K562 (cell line): ENCODE results near the gene MSH3. TPM values are rescaled to one million over a fixed set of nuclear protein-coding genes. Genes with fewer than 3 reads are reported as not detected.

Experiments
- ATAC-seq: fragments of 200-7000 bp; cut with Tn5 transposase; 3 replicates; pipeline ENCODE4 v1.9.1; 2020; ENCODE audit warnings: moderate library complexity
- BruUV-seq: library from RNA; stranded (reverse); fragments of 400-500 nt; replicated peaks from 2 replicates; lab custom pipeline; 2021; lab: Mats Ljungman, UMichigan
- CTCF ChIA-PET: fragments of 300-600 bp; formaldehyde crosslinking; extraction: SDS; loops from one replicate; lab custom pipeline; 2021; ENCODE audit warnings: low intra/inter-chr PET ratio; lab: Yijun Ruan, JAX
- POLR2A ChIA-PET: fragments of 300-600, 350-650 bp; sonication (Branson Sonifier 250); formaldehyde crosslinking; extraction: SDS; loops from one replicate; lab custom pipeline; 2021; ENCODE audit warnings: antibody characterized with exemption, inconsistent platforms; lab: Yijun Ruan, JAX
- DNase-seq, 4 experiments: peaks; one replicate each; pipeline versions ENCODE4 v3.0.0 to v3.0.0-alpha.2; 2011 to 2018; ENCODE audit warnings: low spot score in 3 of 4, mixed read lengths in 3 of 4; ENCODE audit errors: extremely low read depth in 1 of 4
- FAIRE-seq: peaks from 2 replicates; lab custom pipeline; 2011; peaks lifted over from hg19 to GRCh38; lab: Jason Lieb, UNC
- H2AFZ ChIP-seq: 2 replicates; pipeline ENCODE4 v1.6.0; 2011; ENCODE audit warnings: low read depth, low read length, control low read depth, inconsistent platforms
- H3K27ac ChIP-seq: fragments of 200-600 bp; 3 replicates; pipeline ENCODE4 v1.8.0; 2011; ENCODE audit warnings: low read depth, mild to moderate bottlenecking, control low read depth, inconsistent platforms, low read length, moderate library complexity, mixed read lengths; ENCODE audit errors: extremely low read depth
- H3K27me3 ChIP-seq, 2 experiments: fragments of 300-600 bp in 1 of 2; 2 replicates in 1 of 2; 3 replicates in 1 of 2; pipeline versions ENCODE4 v1.6.0 to v1.8.0; 2011; ENCODE audit warnings: inconsistent platforms in 2 of 2, low read length in 2 of 2, mild to moderate bottlenecking in 1 of 2, mixed read lengths in 1 of 2, moderate library complexity in 1 of 2; ENCODE audit not compliant: control insufficient read depth in 2 of 2, insufficient read depth in 2 of 2
- H3K36me3 ChIP-seq: fragments of 300-600 bp; 3 replicates; pipeline ENCODE4 v1.8.0; 2011; ENCODE audit warnings: mild to moderate bottlenecking, low read length, inconsistent platforms; ENCODE audit not compliant: control insufficient read depth, insufficient read depth
- H3K4me1 ChIP-seq, 2 experiments: fragments of 200-600 bp in 1 of 2; replicated peaks in 1 of 2; 2 replicates in 1 of 2; 3 replicates in 1 of 2; pipeline versions ENCODE4 v1.5.1 to v1.8.0; 2011; ENCODE audit warnings: inconsistent platforms in 2 of 2, low read length in 2 of 2, mild to moderate bottlenecking in 1 of 2, mixed read lengths in 1 of 2, moderate library complexity in 1 of 2; ENCODE audit not compliant: control insufficient read depth in 2 of 2, insufficient read depth in 2 of 2
- H3K4me2 ChIP-seq: 2 replicates; pipeline ENCODE4 v1.6.1; 2011; ENCODE audit warnings: low read length, control low read depth, inconsistent platforms, mixed read lengths; ENCODE audit not compliant: insufficient read depth
- H3K4me3 ChIP-seq: fragments of 200-600 bp; sonication (generic), shearing (Covaris generic); 2 replicates; pipeline ENCODE4 v1.5.1; 2016; ENCODE audit warnings: control low read depth, inconsistent platforms
- H3K79me2 ChIP-seq: fragments of 200-600 bp; 3 replicates; pipeline ENCODE4 v1.8.0; 2011; ENCODE audit warnings: low read length, inconsistent platforms; ENCODE audit not compliant: control insufficient read depth, insufficient read depth
- H3K9ac ChIP-seq, 2 experiments: 2 replicates each; pipeline versions ENCODE4 v1.6.0 to v1.6.1; 2011; ENCODE audit warnings: low read depth in 2 of 2, low read length in 2 of 2, control low read depth in 1 of 2, inconsistent platforms in 1 of 2, mild to moderate bottlenecking in 1 of 2, mixed read lengths in 1 of 2; ENCODE audit not compliant: insufficient read depth in 1 of 2
- H3K9me1 ChIP-seq: one replicate; pipeline ENCODE4 v1.6.0; 2011; ENCODE audit warnings: inconsistent platforms, mild to moderate bottlenecking, low read length, moderate library complexity; ENCODE audit not compliant: control insufficient read depth, insufficient read depth
- H3K9me3 ChIP-seq: replicated peaks from 2 replicates; pipeline ENCODE4 v1.5.1; 2011; ENCODE audit warnings: low read depth, low read length, inconsistent platforms; ENCODE audit not compliant: control insufficient read depth, insufficient read depth
- H4K20me1 ChIP-seq: replicated peaks from 2 replicates; pipeline ENCODE4 v1.6.1; 2011; ENCODE audit warnings: low read length, inconsistent platforms, mixed read lengths; ENCODE audit not compliant: control insufficient read depth, insufficient read depth
- JUN ChIP-seq, 2 experiments: sonication (generic) in 1 of 2; formaldehyde crosslinking in 1 of 2; IDR thresholded peaks; 2 replicates each; pipeline versions ENCODE4 v1.6.1 to v1.8.0; 2012 to 2022; ENCODE audit warnings: borderline replicate concordance in 2 of 2, mild to moderate bottlenecking in 2 of 2, improper control_type of control experiment in 1 of 2, low read depth in 1 of 2, low read length in 1 of 2, missing genetic modification reagents in 1 of 2
- ZNF282 ChIP-seq: sonication (generic); formaldehyde crosslinking; IDR thresholded peaks from 2 replicates; pipeline ENCODE4 v1.8.1; 2023; ENCODE audit warnings: missing genetic modification reagents
- WGBS: fragments of 100-300 bp; shearing (Covaris generic); methylation state at CpG from one replicate; pipeline ENCODE4 v1.1.6; 2016; ENCODE audit warnings: low coverage, mixed read lengths; ENCODE audit not compliant: insufficient coverage; ENCODE audit errors: missing lambda C conversion rate; 5-methylcytosine and 5-hydroxymethylcytosine counted together
- in situ Hi-C: fragments of 300-500 bp; cut with MboI; formaldehyde crosslinking; loops from 4 replicates; pipeline ENCODE4 v1.15.0; 2018; ENCODE audit warnings: inconsistent platforms, mixed read lengths
- intact Hi-C: fragments of 100-400 bp; cut with micrococcal nuclease; formaldehyde crosslinking; loops from 2 replicates; pipeline ENCODE4 v1.14.2; 2022
- polyA plus RNA-seq, 8 experiments: library from polyadenylated mRNA; depleted of rRNA in 4 of 8; stranded (reverse) in 5 of 8; unstranded in 3 of 8; fragments of >200 nt; fragmentation: Nextera tagmentation in 2 of 8; fragmentation: Illumina TruSeq in 1 of 8; extraction: Ambion mirVana in 2 of 8; extraction: Trizol in 1 of 8; gene quantifications; 2 replicates each; pipeline versions ENCODE4 v1.2.1 to v1.2.3, GENCODE V29; 2011 to 2014; ENCODE audit warnings: inconsistent platforms in 1 of 8, missing spikeins in 1 of 8
- total RNA-seq, 7 experiments: library from RNA; depleted of rRNA in 6 of 7; stranded (reverse); fragments of >200 nt in 6 of 7; fragmentation: Illumina TruSeq in 2 of 7; extraction: Trizol in 2 of 7; gene quantifications; 2 replicates each; pipeline versions ENCODE4 v1.2.1 to v1.2.3, GENCODE V29; 2011 to 2021; ENCODE audit warnings: low replicate concordance in 1 of 7
- TF ChIP-seq, protein P1 (sequence below), 2 experiments: fragments of 450-650 bp; formaldehyde crosslinking in 1 of 2; IDR thresholded peaks; 2 replicates each; pipeline versions ENCODE4 v1.4.0 to v1.6.1; 2014 to 2020; ENCODE audit warnings: mild to moderate bottlenecking in 2 of 2, borderline replicate concordance in 1 of 2, low read depth in 1 of 2

Gene MSH3
- total and polyA plus RNA-seq, 9 of the 15 experiments (the other 6 are each of a cell fraction or from before 2014, with no cell fraction given) = 3.9 to 17.2 (median 13.2) TPM

DNA sequence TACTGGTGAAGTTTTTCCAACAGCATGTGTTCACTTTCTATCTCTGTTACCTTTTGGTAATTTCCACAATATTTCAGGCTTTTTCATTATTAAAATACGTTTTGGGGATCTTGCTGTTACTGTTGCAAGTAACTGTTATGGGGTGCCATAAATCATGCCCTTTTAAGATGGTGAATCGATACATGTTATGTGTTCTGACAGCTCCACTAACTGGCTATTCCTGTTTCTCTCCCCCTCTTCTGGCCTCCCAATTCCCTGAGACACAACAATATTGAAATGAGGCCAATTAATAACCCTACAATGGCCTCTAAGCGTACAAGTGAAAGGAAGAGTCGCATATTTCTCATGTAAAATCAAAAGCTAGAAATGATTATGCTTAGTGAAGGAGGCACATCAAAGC lies 13.1 kb upstream of the MSH3 start:
- no peak overlapping the region for H3K4me2 ChIP-seq
- BruUV-seq = no TSS peak
- WGBS = 78% methylated on average over 4 of the region's 4 CpGs
- FAIRE-seq (no peak), ATAC-seq (no peak), DNase-seq (no peak)
- H3K9me1 ChIP-seq = no peaks in the 10 kb centered on the region
- ChIA-PET POLR2A (interaction anchor here (1.5 kb wide), 1 partner anchor 12 kb away, joined by 4 read pairs; no protein-coding TSS in a partner anchor), CTCF (no interaction called here)
- 0 out of 3 replicates have a peak, but pooled peaks cover 3% of the 10 kb centered on the region for H3K79me2 ChIP-seq
- no peaks in the 10 kb centered on the region; the same call in 1 of the 2 replicates for H4K20me1 ChIP-seq
- H3K36me3 ChIP-seq = peaks cover 82% of the 10 kb centered on the region
- no peak overlapping the region for H3K27ac ChIP-seq
- intact Hi-C loops (no loop called here), in situ Hi-C loops (no loop called here)
- no peak overlapping the region for H3K4me3 ChIP-seq
- H3K27me3 ChIP-seq = no peaks in the 10 kb centered on the region
- H3K4me1 ChIP-seq = no peaks in the 10 kb centered on the region
- no peak overlapping the region for H2AFZ ChIP-seq
- H3K9me3 ChIP-seq = no peaks in the 10 kb centered on the region
- H3K9ac ChIP-seq = no peak overlapping the region
- TF ChIP-seq ZNF282 (CRISPR knock-in tag) (no peak), JUN (IDR thresholded peaks at IDR 0.05; ENCODE audit: borderline replicate concordance, low read depth, low read length) (no peak), JUN (CRISPR knock-in tag; IDR thresholded peaks at IDR 0.05; ENCODE audit: borderline replicate concordance) (no peak)
- TF ChIP-seq, protein P1, sequence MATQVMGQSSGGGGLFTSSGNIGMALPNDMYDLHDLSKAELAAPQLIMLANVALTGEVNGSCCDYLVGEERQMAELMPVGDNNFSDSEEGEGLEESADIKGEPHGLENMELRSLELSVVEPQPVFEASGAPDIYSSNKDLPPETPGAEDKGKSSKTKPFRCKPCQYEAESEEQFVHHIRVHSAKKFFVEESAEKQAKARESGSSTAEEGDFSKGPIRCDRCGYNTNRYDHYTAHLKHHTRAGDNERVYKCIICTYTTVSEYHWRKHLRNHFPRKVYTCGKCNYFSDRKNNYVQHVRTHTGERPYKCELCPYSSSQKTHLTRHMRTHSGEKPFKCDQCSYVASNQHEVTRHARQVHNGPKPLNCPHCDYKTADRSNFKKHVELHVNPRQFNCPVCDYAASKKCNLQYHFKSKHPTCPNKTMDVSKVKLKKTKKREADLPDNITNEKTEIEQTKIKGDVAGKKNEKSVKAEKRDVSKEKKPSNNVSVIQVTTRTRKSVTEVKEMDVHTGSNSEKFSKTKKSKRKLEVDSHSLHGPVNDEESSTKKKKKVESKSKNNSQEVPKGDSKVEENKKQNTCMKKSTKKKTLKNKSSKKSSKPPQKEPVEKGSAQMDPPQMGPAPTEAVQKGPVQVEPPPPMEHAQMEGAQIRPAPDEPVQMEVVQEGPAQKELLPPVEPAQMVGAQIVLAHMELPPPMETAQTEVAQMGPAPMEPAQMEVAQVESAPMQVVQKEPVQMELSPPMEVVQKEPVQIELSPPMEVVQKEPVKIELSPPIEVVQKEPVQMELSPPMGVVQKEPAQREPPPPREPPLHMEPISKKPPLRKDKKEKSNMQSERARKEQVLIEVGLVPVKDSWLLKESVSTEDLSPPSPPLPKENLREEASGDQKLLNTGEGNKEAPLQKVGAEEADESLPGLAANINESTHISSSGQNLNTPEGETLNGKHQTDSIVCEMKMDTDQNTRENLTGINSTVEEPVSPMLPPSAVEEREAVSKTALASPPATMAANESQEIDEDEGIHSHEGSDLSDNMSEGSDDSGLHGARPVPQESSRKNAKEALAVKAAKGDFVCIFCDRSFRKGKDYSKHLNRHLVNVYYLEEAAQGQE (IDR thresholded peaks at IDR 0.05; ENCODE audit: borderline replicate concordance) = no peak
- TF ChIP-seq, protein P1 (CRISPR knock-in tag; IDR thresholded peaks at IDR 0.05; ENCODE audit: low read depth) = no peak
